SK-N-MC (cell line): ENCODE measurements around the gene SLC6A3.

Experiments used
- EZH2 ChIP-seq: fragments of 200-600 bp; sonication (generic); IDR thresholded peaks from one replicate; pipeline ENCODE4 v1.6.1; 2017; ENCODE audit warnings: antibody characterized with exemption
- FOXP2 ChIP-seq: optimal IDR thresholded peaks from 2 replicates; pipeline ENCODE3; 2011; ENCODE audit warnings: mild to moderate bottlenecking, moderate library complexity; ENCODE audit not compliant: insufficient read depth; ENCODE audit errors: extremely low read length, control extremely low read depth
- POLR2AphosphoS5 ChIP-seq: IDR thresholded peaks from 2 replicates; pipeline ENCODE4 v1.6.1; 2012; ENCODE audit warnings: mild to moderate bottlenecking, low read depth, low read length, borderline replicate concordance

GRCh38 chr5:1443991-1444360, 1.3 kb downstream of the SLC6A3 start:
- no peak for TF ChIP-seq EZH2
- no peak for TF ChIP-seq FOXP2
- TF ChIP-seq POLR2AphosphoS5: no peak
